Measurements from ENCODE around the gene MICAL2.

MICAL2 gene

GRCh38 chr11:12271241-12271640 is 160.9 kb downstream of the MICAL2 start:
- no peak for DNase-seq (ENCODE audit: low read depth, low spot score)

- DNase-seq (ENCODE audit: low read depth, low spot score) = no peak
Measured at GRCh38 chr11:12271826-12272366, 161.5 kb downstream of the MICAL2 start.

GRCh38 chr11:12272821-12273617 is 162.6 kb downstream of the MICAL2 start:
- no peak for DNase-seq (ENCODE audit: low read depth, low spot score)

- DNase-seq (ENCODE audit: low read depth, low spot score) = no peak
Measured at GRCh38 chr11:12273618-12273995, 163.2 kb downstream of the MICAL2 start.

GRCh38 chr11:12274056-12274455 is 163.7 kb downstream of the MICAL2 start:
- no peak for DNase-seq (ENCODE audit: low read depth, low spot score)

GRCh38 chr11:12274558-12275197 is 164.3 kb downstream of the MICAL2 start:
- no peak for DNase-seq (ENCODE audit: low read depth, low spot score)

- no peak for DNase-seq (ENCODE audit: low read depth, low spot score)
Measured at GRCh38 chr11:12275818-12276217, 165.4 kb downstream of the MICAL2 start.

GRCh38 chr11:12276356-12276755 is 166.0 kb downstream of the MICAL2 start:
- DNase-seq (ENCODE audit: low read depth, low spot score) = no peak

- DNase-seq (ENCODE audit: low read depth, low spot score) = no peak
Measured at GRCh38 chr11:12276831-12277475, 166.6 kb downstream of the MICAL2 start.

GRCh38 chr11:12278766-12279671 is 168.6 kb downstream of the MICAL2 start:
- DNase-seq (ENCODE audit: low read depth, low spot score) = no peak

GRCh38 chr11:12279672-12280108 is 169.3 kb downstream of the MICAL2 start:
- no peak for DNase-seq (ENCODE audit: low read depth, low spot score)

- no peak for DNase-seq (ENCODE audit: low read depth, low spot score)
Measured at GRCh38 chr11:12280199-12280837, 169.9 kb downstream of the MICAL2 start.

GRCh38 chr11:12280838-12281565 is 170.6 kb downstream of the MICAL2 start:
- no peak for DNase-seq (ENCODE audit: low read depth, low spot score)

GRCh38 chr11:12281571-12282478 is 171.4 kb downstream of the MICAL2 start:
- peak; percentile 89 for DNase-seq (ENCODE audit: low read depth, low spot score)

GRCh38 chr11:12282676-12283075 is 172.3 kb downstream of the MICAL2 start:
- no peak for DNase-seq (ENCODE audit: low read depth, low spot score)

- no peak for DNase-seq (ENCODE audit: low read depth, low spot score)
Measured at GRCh38 chr11:12284316-12285050, 174.1 kb downstream of the MICAL2 start.

GRCh38 chr11:12285106-12285505 is 174.7 kb downstream of the MICAL2 start:
- no peak for DNase-seq (ENCODE audit: low read depth, low spot score)

- DNase-seq (ENCODE audit: low read depth, low spot score) = no peak
Measured at GRCh38 chr11:12285811-12286222, 175.4 kb downstream of the MICAL2 start.

Data from ELF-1 (cell line).